COLO668 (cell line): Measurements from ENCODE around the gene SELENOV.

Experiments
- DNase-seq: peaks from one replicate; lab custom pipeline; 2025; ENCODE audit not compliant: unreplicated experiment; lab: John Stamatoyannopoulos, UW

Gene SELENOV

DNA sequence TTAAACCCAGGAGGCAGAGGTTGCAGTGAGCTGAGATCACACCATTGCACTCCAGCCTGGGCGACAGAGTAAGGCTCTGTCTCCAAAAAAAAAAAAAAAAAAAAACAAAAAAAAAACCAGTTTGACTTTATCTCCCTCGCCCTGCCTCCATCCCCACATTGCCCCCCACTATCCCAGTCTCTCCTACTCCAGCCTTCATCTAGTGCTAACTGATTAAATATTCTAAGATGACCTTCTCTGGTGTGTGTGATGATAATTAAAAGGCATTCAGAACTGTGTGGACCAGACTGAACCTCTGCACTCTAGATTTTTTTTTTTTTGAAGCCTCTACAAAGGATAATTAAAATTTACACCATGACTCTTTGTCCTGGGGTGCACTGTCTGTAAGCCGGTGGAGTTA lies 22.2 kb upstream of the SELENOV start:
- DNase-seq: no peak

DNA sequence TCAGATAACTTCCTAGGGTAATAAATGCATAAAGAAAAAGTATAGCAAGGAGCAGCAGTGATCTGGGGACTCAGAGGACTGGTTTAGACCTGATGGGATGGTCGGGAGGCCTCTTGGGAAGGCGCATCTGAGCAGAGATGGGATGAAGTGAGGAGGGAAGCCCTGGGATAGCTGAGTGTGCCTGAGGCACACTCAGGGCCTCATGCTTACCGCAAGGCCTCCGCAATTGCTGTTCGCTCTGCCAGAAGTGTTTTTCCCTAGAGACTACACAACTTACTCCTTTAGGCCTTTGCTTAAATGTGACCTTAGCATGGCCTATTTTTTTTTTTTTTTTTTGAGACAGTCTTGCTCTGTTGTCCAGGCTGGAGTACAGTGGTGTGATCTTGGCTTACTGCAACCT lies 20.3 kb upstream of the SELENOV start:
- DNase-seq: no peak

DNA sequence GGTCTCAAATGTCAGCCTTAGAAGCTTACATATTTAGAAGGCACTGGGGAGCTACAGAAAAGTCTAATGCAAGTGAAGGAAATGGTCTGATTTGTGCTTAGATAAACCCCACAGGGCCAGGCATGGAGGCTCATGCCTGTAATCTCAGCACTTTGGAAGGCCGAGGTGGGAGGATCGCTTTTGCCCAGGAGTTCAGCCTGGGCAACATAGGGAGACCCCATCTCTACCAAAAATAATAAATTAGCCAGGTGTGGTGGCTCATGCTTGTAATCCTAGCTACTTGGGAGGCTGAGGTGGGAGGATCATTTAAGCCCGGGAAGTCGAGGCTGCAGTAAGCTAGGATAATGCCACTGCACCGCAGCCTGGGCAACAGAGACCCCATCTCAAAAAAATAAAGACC lies 18.9 kb upstream of the SELENOV start:
- no peak for DNase-seq

DNA sequence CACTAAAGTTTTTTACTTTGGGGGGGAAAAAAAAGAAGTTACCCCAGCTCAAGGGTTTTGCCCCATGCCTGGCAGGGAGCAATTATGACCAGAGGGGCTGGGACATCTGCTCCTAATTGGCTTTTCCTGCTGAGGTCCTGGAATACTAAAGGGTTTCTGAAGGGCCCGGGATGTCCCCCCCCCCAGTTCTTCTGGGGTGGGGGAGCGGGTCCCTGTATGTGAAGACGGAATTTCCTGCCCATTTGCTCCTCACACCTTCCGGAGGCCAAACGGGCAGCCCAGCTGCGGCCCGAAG lies 17.3 kb upstream of the SELENOV start:
- DNase-seq: no peak

DNA sequence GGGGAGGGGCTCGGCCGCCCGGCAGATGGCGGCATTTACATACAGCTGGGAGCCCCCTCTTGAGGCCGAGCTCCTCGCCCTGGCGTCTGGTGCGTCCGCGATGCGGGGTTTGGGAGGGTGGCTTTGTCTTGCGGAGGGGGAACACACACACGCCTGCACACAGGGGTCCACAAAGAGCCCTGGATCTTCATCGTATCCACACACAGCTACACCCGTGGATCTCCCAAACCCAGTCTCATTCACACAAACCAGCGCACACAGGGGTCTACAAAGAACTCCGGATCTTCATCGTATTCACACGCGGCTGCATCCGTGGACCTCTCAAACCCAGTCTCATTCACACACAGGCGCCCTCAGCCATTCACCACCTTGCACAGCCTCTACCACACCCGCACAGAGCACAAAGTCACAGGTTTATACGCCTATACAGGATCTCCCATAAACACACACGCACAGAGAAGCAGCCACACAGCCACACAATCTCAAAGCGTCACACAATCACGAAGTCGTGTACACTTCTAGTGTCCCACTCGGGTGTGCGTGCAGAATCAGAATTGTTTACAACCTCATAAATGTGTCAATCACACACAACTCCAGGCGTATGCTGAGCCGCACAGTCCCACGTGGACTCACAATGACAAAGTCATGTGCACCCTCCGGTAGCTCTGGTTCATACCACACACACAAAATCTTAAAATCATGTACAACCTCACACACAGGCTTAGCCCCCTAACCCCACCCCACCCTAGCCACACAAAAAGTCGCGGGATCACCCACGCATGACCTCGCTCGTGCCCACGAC lies 16.7 kb upstream of the SELENOV start:
- peak; percentile 94 for DNase-seq

DNA sequence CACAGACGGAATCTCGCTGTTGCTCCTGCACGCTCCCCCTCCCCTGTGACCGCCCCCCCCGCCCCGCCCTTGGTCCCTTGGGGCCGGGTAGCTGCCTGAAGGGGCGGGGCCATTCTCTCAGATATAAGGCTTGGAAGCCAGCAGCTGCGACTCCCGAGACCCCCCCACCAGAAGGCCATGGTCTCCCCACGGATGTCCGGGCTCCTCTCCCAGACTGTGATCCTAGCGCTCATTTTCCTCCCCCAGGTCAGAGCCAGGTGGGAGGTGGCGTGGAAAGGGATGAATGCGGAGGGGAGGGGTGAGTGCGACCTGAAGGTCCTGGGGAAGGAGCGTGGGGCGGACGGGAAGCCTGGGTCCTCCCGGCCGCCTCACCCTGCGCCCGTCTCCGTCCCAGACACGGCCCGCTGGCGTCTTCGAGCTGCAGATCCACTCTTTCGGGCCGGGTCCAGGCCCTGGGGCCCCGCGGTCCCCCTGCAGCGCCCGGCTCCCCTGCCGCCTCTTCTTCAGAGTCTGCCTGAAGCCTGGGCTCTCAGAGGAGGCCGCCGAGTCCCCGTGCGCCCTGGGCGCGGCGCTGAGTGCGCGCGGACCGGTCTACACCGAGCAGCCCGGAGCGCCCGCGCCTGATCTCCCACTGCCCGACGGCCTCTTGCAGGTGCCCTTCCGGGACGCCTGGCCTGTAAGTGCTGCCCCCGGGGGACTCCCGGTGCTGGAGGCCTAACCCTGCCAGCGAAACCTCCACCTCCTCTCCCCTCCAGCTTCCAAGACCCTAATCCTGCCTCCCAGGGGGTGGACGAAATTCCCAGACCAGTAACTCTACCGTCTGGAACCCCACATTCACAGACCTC lies 15.9 kb upstream of the SELENOV start, which contains the start of gene DLL3:
Gene DLL3 (plus strand): TSS at position 150 of the 845 bp plus-strand sequence. CDS start 28 bp downstream, at position 178.
- peak; percentile 84 for DNase-seq

DNA sequence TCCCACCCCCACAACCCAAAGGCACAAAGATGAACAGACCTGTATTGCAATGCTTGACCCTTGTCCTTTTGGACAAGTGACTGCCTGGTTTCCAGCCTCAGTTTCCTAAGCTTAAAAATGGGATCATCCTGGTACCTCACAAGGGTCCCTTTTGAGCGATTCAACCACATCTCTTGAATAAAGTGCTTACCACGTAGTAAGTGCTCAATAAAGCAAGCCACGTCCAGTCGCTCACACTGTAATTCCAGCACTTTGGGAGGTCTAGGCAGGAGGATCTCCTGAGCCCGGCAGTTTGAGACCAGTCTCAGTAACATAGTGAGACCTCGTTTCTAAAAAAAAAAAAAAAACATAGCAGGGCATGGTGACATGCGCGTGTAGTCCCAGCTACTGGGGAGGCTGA lies 15.0 kb upstream of the SELENOV start:
- no peak for DNase-seq

DNA sequence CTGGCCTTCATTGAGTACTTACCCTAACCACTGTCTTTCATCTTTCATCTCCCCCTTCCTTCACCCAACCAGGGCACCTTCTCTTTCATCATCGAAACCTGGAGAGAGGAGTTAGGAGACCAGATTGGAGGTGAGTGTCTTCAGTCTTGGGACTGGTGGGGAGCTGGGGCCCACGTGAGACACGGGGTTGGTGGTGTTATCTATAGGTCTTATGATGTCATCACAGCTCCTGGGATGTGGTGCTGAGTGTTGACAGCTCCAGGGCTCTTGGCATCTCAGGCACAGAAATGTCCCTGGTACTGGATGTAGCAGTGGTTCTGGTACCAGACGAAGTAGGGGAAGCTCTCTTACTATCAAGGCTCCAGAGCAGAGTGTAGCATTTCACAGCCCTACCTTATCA lies 14.4 kb upstream of the SELENOV start:
- DNase-seq: no peak

DNA sequence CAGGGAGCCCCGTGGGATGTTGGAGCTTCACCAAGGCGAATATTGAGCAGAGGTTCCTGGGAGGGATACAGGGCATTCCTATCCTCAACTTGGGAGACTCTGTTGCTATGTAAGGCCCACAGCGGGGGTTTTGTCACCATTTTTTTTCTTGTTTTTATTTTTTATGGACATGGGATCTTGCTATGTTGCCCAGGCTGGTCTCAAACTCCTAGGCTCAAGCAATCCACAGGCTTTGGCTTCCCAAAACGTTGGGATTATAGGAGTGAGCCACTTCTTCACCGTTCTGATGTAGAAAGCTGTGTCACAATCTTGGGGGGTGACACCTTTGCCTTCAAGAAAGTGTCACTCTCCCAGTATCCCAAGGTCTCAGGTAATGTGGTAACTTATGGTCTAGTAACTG lies 13.6 kb upstream of the SELENOV start:
- DNase-seq: no peak

DNA sequence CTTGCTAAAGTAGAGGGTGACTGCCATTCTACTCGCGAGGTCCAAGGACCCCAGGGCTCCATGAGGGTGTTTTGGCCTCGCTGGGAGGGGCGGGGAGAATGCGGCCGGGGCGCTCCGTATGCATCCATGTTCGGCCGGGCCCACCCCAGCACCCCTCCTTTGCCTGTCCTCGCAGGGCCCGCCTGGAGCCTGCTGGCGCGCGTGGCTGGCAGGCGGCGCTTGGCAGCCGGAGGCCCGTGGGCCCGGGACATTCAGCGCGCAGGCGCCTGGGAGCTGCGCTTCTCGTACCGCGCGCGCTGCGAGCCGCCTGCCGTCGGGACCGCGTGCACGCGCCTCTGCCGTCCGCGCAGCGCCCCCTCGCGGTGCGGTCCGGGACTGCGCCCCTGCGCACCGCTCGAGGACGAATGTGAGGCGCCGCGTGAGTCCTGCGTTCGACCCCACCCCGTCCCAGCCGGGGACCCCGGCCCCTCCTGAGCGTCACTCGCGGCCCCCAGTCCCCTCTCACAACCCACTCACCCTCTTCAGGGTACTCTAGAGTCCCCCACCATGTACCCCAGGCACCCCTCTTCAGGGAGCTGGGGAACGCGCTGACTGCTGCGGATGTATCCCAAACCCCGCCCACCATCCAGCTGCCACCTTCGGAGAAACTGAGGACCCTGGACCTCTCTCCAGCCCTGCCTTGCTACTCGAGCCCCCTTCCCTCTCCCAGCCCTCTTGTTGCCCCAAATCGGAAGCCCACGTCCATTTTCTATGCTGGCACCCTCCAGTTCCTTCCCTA lies 12.1 kb upstream of the SELENOV start:
- DNase-seq: peak; percentile 73

DNA sequence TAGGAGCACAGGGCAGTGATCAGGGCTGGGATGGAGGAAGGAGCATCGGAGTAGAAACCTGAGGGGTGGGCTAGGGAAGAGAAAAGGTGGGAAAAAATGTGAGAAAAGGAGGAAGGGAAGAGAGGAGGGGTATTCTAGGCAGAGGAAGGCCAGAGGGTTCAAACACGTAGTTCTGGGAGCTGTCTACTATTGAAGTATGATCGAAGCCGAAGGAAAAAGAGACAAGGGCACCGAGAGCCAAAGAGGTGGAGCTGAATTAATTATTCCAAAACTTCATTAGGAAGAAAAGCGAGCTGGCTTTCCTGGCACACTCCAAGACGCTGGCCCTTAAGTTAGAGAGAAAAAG lies 8.4 kb upstream of the SELENOV start:
- DNase-seq: no peak

DNA sequence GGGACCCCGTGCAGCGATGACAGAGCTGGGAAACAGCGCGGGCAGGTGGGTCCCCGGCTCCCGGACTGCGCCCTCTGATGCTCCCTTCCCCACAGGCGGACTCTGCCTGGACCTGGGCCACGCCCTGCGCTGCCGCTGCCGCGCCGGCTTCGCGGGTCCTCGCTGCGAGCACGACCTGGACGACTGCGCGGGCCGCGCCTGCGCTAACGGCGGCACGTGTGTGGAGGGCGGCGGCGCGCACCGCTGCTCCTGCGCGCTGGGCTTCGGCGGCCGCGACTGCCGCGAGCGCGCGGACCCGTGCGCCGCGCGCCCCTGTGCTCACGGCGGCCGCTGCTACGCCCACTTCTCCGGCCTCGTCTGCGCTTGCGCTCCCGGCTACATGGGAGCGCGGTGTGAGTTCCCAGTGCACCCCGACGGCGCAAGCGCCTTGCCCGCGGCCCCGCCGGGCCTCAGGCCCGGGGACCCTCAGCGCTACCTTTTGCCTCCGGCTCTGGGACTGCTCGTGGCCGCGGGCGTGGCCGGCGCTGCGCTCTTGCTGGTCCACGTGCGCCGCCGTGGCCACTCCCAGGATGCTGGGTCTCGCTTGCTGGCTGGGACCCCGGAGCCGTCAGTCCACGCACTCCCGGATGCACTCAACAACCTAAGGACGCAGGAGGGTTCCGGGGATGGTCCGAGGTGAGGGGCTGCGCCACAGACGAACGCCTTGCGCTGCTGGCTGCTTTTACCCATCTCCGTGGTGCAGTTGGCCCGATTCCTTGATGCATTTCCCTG lies 7.8 kb upstream of the SELENOV start:
- no peak for DNase-seq

DNA sequence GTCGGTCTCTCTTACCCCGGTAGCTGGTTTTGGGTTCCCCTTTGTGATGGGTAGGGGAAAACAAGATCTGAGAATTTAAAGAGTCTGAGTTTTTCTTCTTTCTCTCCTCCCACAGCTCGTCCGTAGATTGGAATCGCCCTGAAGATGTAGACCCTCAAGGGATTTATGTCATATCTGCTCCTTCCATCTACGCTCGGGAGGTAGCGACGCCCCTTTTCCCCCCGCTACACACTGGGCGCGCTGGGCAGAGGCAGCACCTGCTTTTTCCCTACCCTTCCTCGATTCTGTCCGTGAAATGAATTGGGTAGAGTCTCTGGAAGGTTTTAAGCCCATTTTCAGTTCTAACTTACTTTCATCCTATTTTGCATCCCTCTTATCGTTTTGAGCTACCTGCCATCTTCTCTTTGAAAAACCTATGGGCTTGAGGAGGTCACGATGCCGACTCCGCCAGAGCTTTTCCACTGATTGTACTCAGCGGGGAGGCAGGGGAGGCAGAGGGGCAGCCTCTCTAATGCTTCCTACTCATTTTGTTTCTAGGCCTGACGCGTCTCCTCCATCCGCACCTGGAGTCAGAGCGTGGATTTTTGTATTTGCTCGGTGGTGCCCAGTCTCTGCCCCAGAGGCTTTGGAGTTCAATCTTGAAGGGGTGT lies 7.1 kb upstream of the SELENOV start:
- DNase-seq: no peak

DNA sequence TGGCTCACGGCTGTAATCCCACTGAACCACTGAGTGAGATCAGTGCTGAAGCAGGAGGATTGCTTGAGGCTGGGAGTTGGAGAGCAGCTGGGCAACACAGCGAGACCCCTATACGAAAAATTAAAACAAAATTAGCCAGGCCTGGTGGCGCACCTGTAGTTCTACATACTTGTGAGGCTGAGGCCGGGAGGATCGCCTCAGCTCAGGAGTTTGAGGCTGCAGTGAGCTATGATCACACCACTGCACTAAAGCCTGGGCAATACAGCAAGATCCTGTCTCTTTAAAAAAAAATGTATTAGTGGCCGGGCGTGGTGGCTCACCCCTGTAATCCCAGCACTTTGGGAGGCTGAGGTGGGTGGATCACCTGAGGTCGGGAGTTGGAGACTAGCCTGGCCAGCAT lies 6.3 kb upstream of the SELENOV start:
- DNase-seq: no peak

DNA sequence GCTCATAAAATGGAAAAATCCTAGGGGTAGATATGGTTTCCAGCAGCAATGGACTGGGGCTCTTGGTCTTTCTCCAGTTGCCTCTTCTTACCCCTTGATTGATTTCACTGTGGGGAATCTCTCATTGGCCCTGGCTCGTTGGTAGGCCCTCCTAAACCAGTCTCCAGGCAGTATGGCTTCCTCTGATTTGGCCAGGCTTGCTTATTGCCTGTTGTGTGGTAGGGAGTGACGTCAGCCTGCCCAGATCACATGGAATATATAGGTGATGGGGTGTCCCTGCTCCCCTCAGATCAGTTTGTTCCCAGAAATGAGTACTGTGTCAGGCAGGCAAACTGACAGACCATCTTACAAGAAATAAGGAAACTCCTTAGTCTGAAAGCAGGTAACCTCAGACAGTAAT lies 5.7 kb upstream of the SELENOV start:
- DNase-seq: no peak

DNA sequence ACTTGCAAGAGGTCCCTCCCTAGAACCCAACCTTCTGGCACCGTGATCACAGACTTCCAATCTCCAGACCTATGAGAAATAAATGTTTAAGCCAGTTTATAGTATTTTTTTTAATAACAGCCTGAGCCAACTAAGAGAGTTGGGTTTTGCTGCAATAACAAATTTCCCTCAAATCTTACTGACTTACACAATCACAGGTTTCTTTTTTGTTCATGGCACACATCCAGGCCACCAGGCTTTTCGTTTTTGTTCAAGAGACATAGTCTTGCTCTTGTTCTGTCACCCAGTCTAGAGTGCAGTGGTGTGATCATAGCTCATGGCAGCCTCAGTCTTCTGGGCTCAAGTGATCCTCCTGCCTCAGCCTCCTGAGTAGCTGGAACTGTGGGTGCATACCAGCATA lies 2.0 kb upstream of the SELENOV start:
- DNase-seq: no peak

DNA sequence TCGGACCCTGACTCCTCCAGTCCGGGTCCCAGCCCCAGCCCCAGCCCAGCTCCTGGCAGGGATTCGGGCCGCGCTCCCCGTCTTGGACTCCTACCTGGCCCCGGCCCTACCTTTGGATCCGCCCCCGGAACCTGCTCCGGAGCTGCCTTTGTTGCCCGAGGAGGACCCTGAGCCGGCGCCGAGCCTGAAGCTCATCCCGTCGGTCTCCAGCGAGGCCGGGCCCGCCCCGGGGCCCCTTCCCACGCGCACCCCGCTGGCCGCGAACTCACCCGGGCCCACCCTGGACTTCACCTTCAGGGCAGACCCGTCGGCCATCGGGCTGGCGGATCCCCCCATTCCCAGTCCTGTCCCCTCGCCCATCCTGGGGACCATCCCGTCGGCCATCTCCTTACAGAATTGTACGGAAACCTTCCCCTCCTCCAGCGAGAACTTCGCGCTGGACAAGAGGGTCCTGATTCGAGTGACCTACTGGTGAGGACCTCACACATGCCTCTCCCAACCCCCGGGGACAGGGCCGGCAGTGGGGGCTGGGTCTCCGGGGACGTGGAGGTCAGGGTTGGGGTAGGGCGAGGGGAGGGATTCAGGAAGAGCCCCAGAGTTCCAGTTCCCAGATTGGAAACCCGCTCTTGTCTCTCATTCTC lies 732 bp downstream of the SELENOV start:
- no peak for DNase-seq

DNA sequence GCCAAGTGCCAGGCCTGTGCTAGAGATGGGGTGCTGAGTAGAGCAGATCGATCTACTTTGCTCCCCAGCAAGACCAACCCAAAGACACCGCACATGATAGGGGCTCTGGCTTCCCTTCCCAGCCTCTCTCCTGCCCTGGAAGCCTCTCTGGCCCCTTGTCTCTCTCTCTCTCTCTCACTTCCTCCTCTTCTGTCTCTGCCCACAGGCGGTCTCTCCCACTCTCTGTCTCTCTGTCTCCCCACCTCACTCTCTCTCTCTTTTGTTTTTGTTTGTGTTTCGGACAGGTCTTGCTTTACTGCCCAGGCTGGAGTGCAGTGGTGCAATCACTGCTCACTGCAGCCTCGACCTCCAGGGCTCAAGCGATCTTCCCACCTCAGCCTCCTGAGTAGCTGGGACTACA lies 1.3 kb downstream of the SELENOV start:
- no peak for DNase-seq

DNA sequence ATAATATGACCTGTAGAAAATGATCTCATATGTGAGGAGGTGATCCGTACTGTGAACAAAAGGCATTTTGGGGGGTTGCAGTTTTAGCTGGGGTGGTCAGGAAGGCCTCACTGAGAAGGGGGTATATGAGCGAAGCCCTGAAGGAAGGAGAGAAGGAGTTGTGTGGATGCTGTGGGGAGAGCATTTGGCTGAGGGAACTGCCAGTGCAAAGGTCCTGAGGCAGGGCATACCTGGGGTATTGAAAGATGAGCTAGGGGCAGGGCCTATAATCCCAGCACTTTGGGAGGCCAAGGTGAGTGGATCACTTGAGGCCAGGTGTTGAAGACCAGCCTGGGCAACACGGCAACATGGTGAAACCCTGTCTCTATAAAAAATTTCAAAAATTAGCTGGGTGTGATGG lies 2.5 kb downstream of the SELENOV start:
- DNase-seq: no peak

DNA sequence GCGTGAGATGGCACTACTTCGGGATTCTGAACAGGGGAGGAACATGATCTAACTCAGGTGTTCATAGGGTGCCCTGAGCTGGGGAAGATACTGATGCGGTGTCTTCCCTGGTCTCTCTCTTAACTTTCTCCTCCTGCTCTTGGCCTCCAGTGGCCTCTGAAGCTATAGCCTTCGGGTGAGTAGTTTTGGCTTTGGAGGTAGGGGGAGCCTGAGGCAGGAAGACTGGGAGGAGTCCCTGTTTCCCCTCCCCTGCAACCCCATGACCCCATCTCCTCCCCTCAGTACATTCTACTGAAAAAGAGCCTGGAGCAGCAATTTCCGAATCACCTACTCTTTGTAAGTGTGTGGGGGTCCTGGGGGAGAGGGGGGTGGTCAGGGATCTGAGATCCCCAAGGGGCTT lies 3.5 kb downstream of the SELENOV start:
- DNase-seq: no peak
